Ovary (tissue), 9 donors: ENCODE data around the gene HOXA6. TPM values are rescaled to one million over a fixed set of nuclear protein-coding genes. Genes with fewer than 3 reads are reported as not detected.
A peak's percentile ranks its signal among the peaks of the same experiment; 100 is the strongest.

Source experiments
- DNase-seq, 5 donors: peaks; one replicate each; pipeline ENCODE4 v3.0.0-alpha.2; 2019 to 2020
- H3K27ac ChIP-seq, 2 donors: fragments of 200-600 bp; one replicate each; pipeline versions ENCODE4 v1.5.1 to v1.8.0; 2019 to 2022
- H3K27me3 ChIP-seq: fragments of 200-600 bp; one replicate; pipeline ENCODE4 v1.8.0; 2022
- H3K36me3 ChIP-seq: fragments of 200-600 bp; sonication (generic); one replicate; pipeline ENCODE4 v1.5.1; 2019
- H3K4me1 ChIP-seq: one replicate; pipeline ENCODE4 v1.8.1; 2013; ENCODE audit warnings: mild to moderate bottlenecking, moderate library complexity; ENCODE audit not compliant: insufficient read depth
- H3K4me3 ChIP-seq: fragments of 200-600 bp; sonication (generic); one replicate; pipeline ENCODE4 v1.5.1; 2017
- H3K9me3 ChIP-seq, 2 donors: fragments of 200-600 bp in 1 of 2; sonication (generic) in 1 of 2; one replicate each; pipeline versions ENCODE4 v1.5.1 to v1.8.1; 2013 to 2019; ENCODE audit warnings: mild to moderate bottlenecking in 1 of 2, moderate library complexity in 1 of 2
- CTCF ChIP-seq, 3 donors: fragments of 450-650 bp in 2 of 3; fragments of 200-600 bp in 1 of 3; IDR thresholded peaks; one replicate each; pipeline versions ENCODE4 v1.5.1 to v1.8.0; 2016 to 2022; ENCODE audit warnings: antibody characterized with exemption in 3 of 3, mild to moderate bottlenecking in 1 of 3
- EP300 ChIP-seq: sonication (generic); formaldehyde crosslinking; IDR thresholded peaks from one replicate; pipeline ENCODE4 v1.6.1; 2017; ENCODE audit warnings: antibody characterized with exemption
- POLR2A ChIP-seq: fragments of 450-650 bp; IDR thresholded peaks from one replicate; pipeline ENCODE4 v1.6.1; 2017; ENCODE audit warnings: antibody characterized with exemption, mild to moderate bottlenecking, moderate library complexity
- WGBS, 3 donors: extraction: QIAGEN DNeasy Blood & Tissue Kit in 1 of 3; methylation state at CpG; one replicate each; pipeline versions ENCODE4 v1.1.5 to v1.1.7; 2013 to 2017; 5-methylcytosine and 5-hydroxymethylcytosine counted together
- intact Hi-C, 4 donors: fragments of 100-400 bp; cut with DNase I; formaldehyde crosslinking; loops; one replicate each; pipeline versions ENCODE4 v1.11.0 to v1.15.1; 2022 to 2023
- polyA plus RNA-seq, 2 donors: library from polyadenylated mRNA; stranded (reverse); fragments of 200-250 nt in 1 of 2; fragments of 350-450 nt in 1 of 2; fragmentation: Illumina TruSeq in 1 of 2; extraction: RNeasy Lipid Tissue Mini Kit (QIAGEN cat#74804) in 1 of 2; gene quantifications; one replicate each; pipeline ENCODE4 v1.2.3, GENCODE V29; 2013 to 2014
- total RNA-seq, 7 donors: library from RNA; depleted of rRNA in 2 of 7; stranded (reverse); fragments of >200 nt in 2 of 7; fragmentation: NEBNext Ultra II Directional in 3 of 7; extraction: Animal tissue kit (Norgen Biotek cat#: 25700) in 3 of 7; gene quantifications; one replicate each; pipeline versions ENCODE4 v1.1.0 to v1.2.4, GENCODE V29; 2016 to 2023
- donor health status: DM: no; HTN: no; CAD: no; lungs with moderate emphysema.
- donor health status: DM: no; HTN: no; CAD: no.
- donor health status: Bipolar disorder and iron deficiency.
- donor health status: DM: yes; HTN: yes; CAD: no.
- donor health status: DM: no; HTN: no; CAD: no.
- donor health status: DM: yes; HTN: yes; CAD: no.

Gene HOXA6
- total and polyA plus RNA-seq, 9 donors = 0.29 to 4.2 (median 0.39) TPM; not detected in 1

- TF ChIP-seq POLR2A (no peak), EP300 (no peak), CTCF (IDR thresholded peaks at IDR 0.05) (no peak)
- H3K9me3 ChIP-seq = no peaks in the 10 kb centered on the region
- H3K27ac ChIP-seq = no peak overlapping the region
- H3K4me1 ChIP-seq = peaks cover 4% of the 10 kb centered on the region
- H3K36me3 ChIP-seq = no peaks in the 10 kb centered on the region
- intact Hi-C loops = no loop called here
- 78 to 85% (median 84%) methylated on average over 8 of the region's 8 CpGs for WGBS, 3 donors
- H3K4me3 ChIP-seq = no peak overlapping the region
- DNase-seq = no peak
- no peaks in the 10 kb centered on the region for H3K27me3 ChIP-seq
Observed at GRCh38 chr7:27099453-27100370, 47.9 kb downstream of the HOXA6 start.

- WGBS, 3 donors = 16 to 33% (median 23%) methylated on average over 38 of the region's 38 CpGs
- Histone ChIP-seq H3K4me3 (peak overlapping the region; percentile 32), H3K4me1 (peaks cover 4% of the 10 kb centered on the region), H3K27ac (peak overlapping the region in 1 of 2 donors; percentile 34), H3K36me3 (no peaks in the 10 kb centered on the region), H3K27me3 (no peaks in the 10 kb centered on the region), H3K9me3 (no peaks in the 10 kb centered on the region)
- peak in 3 of 5 donors; percentile 51 to 81 (median 55) for DNase-seq
- no peak for TF ChIP-seq POLR2A
- no peak for TF ChIP-seq CTCF (IDR thresholded peaks at IDR 0.05)
- no peak for TF ChIP-seq EP300
- intact Hi-C loops = no loop called here
Observed at GRCh38 chr7:27098578-27099451, 48.8 kb downstream of the HOXA6 start.

- TF ChIP-seq POLR2A (no peak), CTCF (IDR thresholded peaks at IDR 0.05) (no peak), EP300 (no peak)
- Histone ChIP-seq H3K9me3 (no peaks in the 10 kb centered on the region), H3K4me3 (peak overlapping the region; percentile 32), H3K27me3 (no peaks in the 10 kb centered on the region), H3K36me3 (no peaks in the 10 kb centered on the region), H3K4me1 (peaks cover 4% of the 10 kb centered on the region), H3K27ac (peak overlapping the region in 1 of 2 donors; percentile 34)
- intact Hi-C loops = no loop called here
- DNase-seq = peak in 1 of 5 donors; percentile 46
- WGBS, 3 donors = 25 to 28% (median 28%) methylated on average over 35 of the region's 35 CpGs
Observed at GRCh38 chr7:27097686-27098577, 49.6 kb downstream of the HOXA6 start.
